Mammary epithelial cell (primary cell): ENCODE data around the gene CDC25B.

Experiments used
- CTCF ChIP-seq, 2 donors: IDR thresholded peaks in 1 of 2; conservative IDR thresholded peaks in 1 of 2; 2 replicates each; pipeline ENCODE4 v1.5.1; 2011 to 2012; ENCODE audit warnings: inconsistent platforms in 2 of 2, low read length in 2 of 2, mild to moderate bottlenecking in 2 of 2, control low read depth in 1 of 2, low read depth in 1 of 2; ENCODE audit not compliant: insufficient read depth in 1 of 2; ENCODE audit errors: extremely low read depth in 1 of 2
- EZH2 ChIP-seq: IDR thresholded peaks from 2 replicates; pipeline ENCODE4 v1.6.1; 2012; ENCODE audit warnings: low read length, inconsistent platforms, borderline replicate concordance

- TF ChIP-seq CTCF (conservative IDR thresholded peaks at IDR 0.05 in 1 of 2, IDR thresholded peaks at IDR 0.05 in 1 of 2; ENCODE audit: extremely low read depth in 1 of 2, insufficient read depth in 1 of 2, low read depth in 1 of 2, low read length in 2 of 2), result no peak
- TF ChIP-seq EZH2, result no peak
Measured at GRCh38 chr20:3760655-3761348, 35.3 kb upstream of the CDC25B start.
